Measurements from ENCODE around the gene B4GAT1.

- no peak for TF ChIP-seq CTCF (conservative IDR thresholded peaks at IDR 0.05; ENCODE audit: low read depth, low read length)
- TF ChIP-seq EZH2 (IDR thresholded peaks at IDR 0.05; ENCODE audit: borderline replicate concordance, low read depth, low read length, poor library complexity, severe bottlenecking): no peak
Measured at GRCh38 chr11:66339686-66340483, 7.5 kb downstream of the B4GAT1 start.

Measured in A673 (cell line).